GM21390 (cell line): ENCODE measurements around the gene AAGAB.

Source experiments
- ATAC-seq: cut with Tn5 transposase; IDR thresholded peaks from one replicate; pipeline ENCODE4 v1.9.1; 2021; ENCODE audit not compliant: unreplicated experiment

AAGAB gene

GRCh38 chr15:67190326-67190725 lies 64.1 kb downstream of the AAGAB start:
- ATAC-seq, result no peak

DNA sequence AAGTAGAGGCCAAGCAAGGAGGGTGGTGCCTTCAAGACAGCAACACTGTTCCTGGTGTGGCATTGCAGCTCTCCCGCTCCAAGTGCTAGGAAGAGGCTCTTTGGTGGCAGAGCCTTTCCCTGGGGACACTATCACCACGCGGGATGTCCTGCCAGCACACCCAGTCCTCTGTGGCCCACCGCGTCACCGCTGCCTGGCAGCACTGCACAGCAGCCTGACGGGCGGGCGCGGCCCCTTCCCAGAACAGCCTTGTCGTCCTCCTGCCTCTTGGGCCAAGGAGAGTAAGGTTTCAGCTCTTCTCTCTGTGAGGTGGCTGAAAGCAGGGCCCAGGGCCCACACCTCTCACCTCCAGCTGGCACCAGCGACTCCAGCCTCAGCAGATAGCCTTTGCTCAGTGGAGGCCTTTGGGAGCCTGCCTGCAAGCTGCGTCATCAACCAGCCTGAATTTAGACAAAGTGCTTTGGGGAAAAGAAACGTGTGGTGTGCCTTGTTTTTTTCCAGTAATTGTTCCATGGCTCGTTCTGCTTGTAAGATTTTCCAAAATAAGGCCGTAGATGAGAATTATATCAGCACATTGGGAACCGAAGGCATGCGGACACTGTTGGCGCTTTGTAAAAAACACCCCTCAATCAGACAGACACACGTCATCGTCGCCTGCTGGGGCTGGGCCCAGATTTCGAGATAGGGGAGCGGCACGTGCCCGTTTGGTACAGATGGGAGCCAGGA lies 65.0 kb downstream of the AAGAB start:
- ATAC-seq, result no peak

GRCh38 chr15:67188551-67189218 lies 65.8 kb downstream of the AAGAB start:
- no peak for ATAC-seq

DNA sequence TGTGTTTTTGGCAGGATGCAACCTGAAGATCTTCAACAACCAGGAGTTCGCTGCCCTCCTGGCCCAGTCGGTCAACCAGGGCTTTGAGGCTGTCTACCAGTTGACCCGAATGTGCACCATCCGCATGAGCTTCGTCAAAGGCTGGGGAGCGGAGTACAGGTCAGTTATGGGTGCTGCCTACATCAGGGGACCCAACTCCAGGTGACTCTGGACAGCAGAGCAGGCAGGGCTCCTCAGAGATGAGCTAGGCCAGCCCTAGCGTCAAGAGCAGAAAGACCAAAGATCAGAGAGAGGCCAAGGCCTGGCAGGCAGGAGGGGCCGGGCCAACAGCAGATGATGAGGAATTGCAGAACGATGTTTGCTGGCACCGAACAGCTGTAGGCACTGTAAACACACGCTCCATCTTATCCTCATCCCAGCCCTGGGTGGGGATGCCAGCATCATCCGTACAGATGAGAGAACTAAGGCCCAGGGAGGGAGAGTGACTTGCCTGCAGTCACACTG lies 67.1 kb downstream of the AAGAB start:
- ATAC-seq, result no peak

GRCh38 chr15:67186688-67187087 lies 67.8 kb downstream of the AAGAB start:
- ATAC-seq, result no peak

- ATAC-seq, result no peak
These were observed 68.2 kb downstream of the AAGAB start for GRCh38 chr15:67186226-67186649.

- ATAC-seq, result no peak
These were observed 68.7 kb downstream of the AAGAB start for GRCh38 chr15:67185621-67186225.

DNA sequence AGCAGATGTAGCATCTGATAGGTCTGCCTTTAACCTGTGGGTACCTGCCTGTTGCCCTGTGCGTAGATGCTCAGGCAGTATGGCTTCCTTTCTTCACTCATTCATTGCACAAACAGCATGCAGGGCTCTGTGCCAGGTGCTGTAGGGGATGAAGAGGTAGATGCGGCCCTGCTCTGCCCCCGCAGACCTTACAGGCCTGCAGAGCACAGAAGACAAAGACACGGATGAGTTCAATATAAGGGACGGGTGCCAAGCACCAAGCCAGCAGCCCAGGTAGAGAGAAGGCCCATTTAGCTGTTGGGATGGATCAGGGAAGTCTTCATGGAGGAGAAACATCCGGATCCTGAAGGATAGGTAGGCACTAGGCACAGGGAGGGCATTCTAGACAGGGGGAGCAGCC lies 69.4 kb downstream of the AAGAB start:
- ATAC-seq, result no peak

DNA sequence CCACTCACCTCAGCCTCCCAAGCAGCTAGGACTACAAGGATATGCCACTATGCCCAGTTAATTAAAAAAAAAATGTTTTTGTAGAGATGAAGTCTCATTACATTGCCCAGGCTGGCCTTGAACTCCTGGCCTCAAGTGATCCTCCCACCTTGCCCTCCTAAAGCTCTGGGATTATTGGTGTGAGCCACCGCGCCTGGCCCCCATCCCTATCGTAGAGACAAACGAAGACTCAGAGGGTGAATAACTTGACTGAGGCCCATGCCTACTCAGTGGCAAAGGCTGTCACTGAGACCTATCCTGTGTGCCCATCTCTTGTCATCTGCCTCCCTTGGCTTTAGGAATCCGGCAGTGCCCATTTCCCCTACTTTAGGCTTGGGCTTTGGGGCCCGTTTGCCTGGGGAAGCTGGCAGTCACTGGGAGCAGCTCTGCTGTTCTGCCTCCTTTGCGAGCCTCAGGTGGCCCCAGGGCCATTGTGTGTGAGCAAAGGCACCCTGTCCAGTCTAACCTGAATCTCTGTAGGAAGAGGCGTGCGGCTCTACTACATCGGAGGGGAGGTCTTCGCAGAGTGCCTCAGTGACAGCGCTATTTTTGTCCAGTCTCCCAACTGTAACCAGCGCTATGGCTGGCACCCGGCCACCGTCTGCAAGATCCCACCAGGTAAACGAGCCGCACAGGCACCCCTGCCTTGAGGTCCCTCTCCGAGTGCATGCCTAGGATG lies 70.1 kb downstream of the AAGAB start:
- ATAC-seq, result no peak

DNA sequence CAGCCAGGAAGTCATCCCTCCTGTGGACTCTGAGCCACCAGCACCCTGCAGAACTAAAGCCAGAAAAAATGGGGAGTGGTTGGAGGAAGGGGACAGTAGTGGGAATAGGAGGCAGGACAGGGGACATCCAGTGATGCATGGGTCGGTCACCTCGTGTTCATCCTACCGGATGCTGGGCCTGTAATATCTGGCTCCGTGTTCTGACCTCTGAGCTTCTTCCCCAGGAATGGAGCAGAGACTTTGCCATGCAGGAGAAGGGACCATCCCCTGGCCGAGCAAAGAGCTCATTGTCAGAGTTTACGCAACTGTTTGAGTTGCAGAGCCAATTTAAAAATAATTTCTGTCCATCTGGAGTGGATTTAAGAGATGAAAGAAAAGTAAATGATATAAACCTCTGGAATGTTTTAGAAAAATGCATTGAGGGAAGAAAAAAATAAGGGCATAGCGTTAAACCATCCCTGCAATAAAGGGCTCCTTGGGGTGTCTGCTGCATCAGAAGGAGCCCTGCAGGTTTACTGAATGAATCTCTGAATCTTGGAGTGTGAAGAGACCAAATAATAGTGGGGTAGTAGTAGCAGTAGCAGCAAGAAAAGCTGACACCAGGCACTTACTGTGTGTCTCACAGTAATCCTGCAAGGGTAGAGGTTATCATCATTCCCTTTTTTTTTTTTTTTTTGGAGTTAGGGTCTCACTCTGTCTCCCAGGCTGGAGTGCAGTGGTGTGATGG lies 70.9 kb downstream of the AAGAB start:
- no peak for ATAC-seq

DNA sequence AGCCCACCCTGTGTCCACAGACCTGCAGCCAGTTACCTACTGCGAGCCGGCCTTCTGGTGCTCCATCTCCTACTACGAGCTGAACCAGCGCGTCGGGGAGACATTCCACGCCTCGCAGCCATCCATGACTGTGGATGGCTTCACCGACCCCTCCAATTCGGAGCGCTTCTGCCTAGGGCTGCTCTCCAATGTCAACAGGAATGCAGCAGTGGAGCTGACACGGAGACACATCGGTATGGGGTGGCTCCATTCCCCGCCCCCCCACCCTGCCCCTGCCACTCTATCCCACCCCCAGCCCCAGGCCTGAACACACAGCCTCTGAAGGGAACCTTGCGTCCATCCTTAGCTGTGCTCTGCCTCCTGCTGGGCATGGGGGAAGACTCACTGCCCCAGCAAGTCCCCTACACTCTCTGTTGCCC lies 73.2 kb downstream of the AAGAB start:
- ATAC-seq, result no peak

DNA sequence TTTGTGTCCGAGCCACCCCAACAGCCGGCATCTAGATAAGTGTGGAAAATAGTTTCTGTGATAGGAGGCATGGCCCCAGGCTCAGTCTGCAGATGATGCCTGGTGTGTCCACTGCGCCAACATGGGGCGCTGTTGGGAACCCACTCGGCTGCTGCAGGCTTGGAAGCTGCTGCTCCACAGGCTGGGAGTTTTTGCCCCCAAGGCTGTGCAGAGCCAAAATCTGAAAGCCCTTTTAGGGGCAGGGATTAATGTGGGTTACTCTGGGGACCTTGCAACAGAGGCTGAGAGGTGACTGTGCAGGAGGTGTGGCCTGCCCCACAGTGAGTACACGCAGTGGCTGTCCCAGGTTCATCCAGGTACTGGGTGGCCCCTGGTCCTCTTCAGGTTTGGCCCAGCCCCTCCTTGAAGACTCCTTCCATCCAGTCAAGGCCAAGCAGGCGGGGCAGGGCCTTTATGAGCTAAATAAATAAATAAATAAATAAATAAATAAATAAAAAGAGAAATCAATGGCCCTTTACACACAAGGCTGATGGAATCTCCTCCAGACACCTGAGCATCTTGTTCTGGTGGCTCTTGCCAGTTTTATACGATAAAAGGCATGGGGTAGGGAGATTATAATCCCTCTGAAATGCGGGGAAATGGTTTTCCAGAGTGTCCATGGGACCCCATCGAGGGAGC lies 73.8 kb downstream of the AAGAB start:
- no peak for ATAC-seq

DNA sequence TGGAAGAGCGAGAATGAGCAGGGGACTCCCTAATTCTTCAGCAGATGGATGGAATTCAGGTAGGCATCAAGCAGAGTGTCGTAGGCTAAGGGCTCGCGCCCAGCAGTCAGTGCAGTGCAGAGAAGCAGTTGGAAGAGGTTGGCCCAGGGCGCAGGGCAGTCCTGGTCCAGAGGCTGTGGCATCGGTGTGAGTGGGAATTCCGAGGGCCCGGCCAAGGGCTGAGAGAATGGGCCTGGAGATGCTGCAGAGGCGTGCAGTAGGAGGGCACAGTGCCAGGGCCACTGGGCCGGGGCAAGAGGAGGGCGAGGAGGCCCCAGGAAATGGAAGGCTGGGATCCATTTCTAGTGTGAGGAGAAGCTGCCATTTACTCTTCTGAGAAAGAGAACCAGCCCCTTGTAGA lies 74.4 kb downstream of the AAGAB start:
- ATAC-seq, result no peak

- ATAC-seq, result no peak
These were observed 75.0 kb downstream of the AAGAB start for GRCh38 chr15:67179411-67179995.

GRCh38 chr15:67178569-67179210 lies 75.8 kb downstream of the AAGAB start:
- ATAC-seq, result no peak

GRCh38 chr15:67177752-67178151 lies 76.7 kb downstream of the AAGAB start:
- ATAC-seq, result no peak

GRCh38 chr15:67176195-67176971 lies 78.1 kb downstream of the AAGAB start:
- ATAC-seq, result no peak

- no peak for ATAC-seq
These were observed 78.8 kb downstream of the AAGAB start for GRCh38 chr15:67175643-67176071.
